ENCODE results near the gene SMYD3.

- TF ChIP-seq POLR2A (IDR thresholded peaks at IDR 0.05): no peak
- TF ChIP-seq CTCF (IDR thresholded peaks at IDR 0.05): no peak
These were observed 30.4 kb upstream of the SMYD3 start for GRCh38 chr1:246537441-246537840.
